GM18868 (cell line): ENCODE results near the gene GRIK2.
"Not testable (repeated sequence)": the region's sequence is repeated elsewhere in the genome, so short reads cannot be mapped to it uniquely, and the experiment has no call there.

ENCODE experiments used
- ATAC-seq: cut with Tn5 transposase; IDR thresholded peaks from one replicate; pipeline ENCODE4 v1.9.1; 2021; ENCODE audit warnings: mild to moderate bottlenecking, moderate library complexity; ENCODE audit not compliant: unreplicated experiment

Gene GRIK2

GRCh38 chr6:101980924-101981323 is 587.4 kb downstream of the GRIK2 start:
- ATAC-seq: no peak

- peak; percentile 73 for ATAC-seq
These were observed 593.0 kb downstream of the GRIK2 start for GRCh38 chr6:101986476-101986875.

GRCh38 chr6:101992286-101992685 is 598.8 kb downstream of the GRIK2 start:
- no peak for ATAC-seq

DNA sequence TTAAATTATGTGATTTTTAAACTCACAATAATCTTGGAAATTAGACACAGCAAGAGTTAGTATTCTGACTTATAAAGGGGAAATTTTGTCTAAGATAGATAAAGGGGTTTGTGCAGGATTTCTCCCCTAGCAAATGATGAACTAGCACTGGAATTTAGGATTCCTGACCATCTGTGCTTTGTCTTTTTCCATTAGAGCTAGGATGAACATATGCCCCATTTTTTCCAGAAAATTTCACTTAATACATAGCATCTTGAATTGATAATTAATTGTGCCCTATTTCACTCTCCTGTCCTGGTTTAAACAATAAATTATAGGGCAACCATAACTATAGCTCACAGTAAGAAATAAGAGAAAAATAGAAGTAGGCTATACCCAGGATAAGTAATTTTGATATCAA is 601.0 kb downstream of the GRIK2 start:
- no peak for ATAC-seq

- ATAC-seq: no peak
These were observed 621.9 kb downstream of the GRIK2 start for GRCh38 chr6:102015431-102015830.

DNA sequence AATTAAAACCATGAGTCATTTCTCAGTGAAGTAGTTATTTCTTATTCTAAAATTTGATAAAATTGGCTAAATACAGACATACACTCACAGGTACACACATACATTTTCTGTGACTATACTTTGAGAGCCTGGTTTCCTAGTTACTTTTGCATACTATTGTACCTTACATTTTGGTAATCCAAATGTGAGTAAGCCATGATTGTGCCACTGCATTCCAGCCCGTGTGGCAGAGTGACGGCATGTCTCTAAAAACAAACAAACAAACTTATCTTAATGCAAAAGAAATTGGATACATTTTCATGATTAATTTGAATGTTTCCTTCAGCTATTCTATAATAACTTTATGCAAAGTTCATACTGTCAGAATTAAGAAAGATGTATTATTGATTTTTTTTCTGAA is 628.8 kb downstream of the GRIK2 start:
- no peak for ATAC-seq

GRCh38 chr6:102022803-102023202 is 629.3 kb downstream of the GRIK2 start:
- no peak for ATAC-seq

GRCh38 chr6:102023977-102024657 is 630.6 kb downstream of the GRIK2 start:
- no peak for ATAC-seq

- ATAC-seq: no peak
These were observed 633.1 kb downstream of the GRIK2 start for GRCh38 chr6:102026649-102027048.

GRCh38 chr6:102028176-102028575 is 634.7 kb downstream of the GRIK2 start:
- no peak for ATAC-seq

GRCh38 chr6:102038964-102039363 is 645.5 kb downstream of the GRIK2 start:
- no peak for ATAC-seq

GRCh38 chr6:102039441-102039840 is 645.9 kb downstream of the GRIK2 start:
- no peak for ATAC-seq

- ATAC-seq: no peak
These were observed 657.5 kb downstream of the GRIK2 start for GRCh38 chr6:102051001-102051400.

- no peak for ATAC-seq
These were observed 658.2 kb downstream of the GRIK2 start for GRCh38 chr6:102051720-102052119.

GRCh38 chr6:102064142-102064541 is 670.6 kb downstream of the GRIK2 start:
- no peak for ATAC-seq

GRCh38 chr6:102066301-102066700 is 672.8 kb downstream of the GRIK2 start:
- no peak for ATAC-seq

GRCh38 chr6:102068349-102068929 is 674.9 kb downstream of the GRIK2 start:
- ATAC-seq: no peak

GRCh38 chr6:102075539-102075938 is 682.0 kb downstream of the GRIK2 start:
- no peak for ATAC-seq

- no peak for ATAC-seq
These were observed 691.7 kb downstream of the GRIK2 start for GRCh38 chr6:102085257-102085656.

- ATAC-seq: not testable (repeated sequence)
These were observed 694.7 kb downstream of the GRIK2 start for GRCh38 chr6:102088160-102088559.

DNA sequence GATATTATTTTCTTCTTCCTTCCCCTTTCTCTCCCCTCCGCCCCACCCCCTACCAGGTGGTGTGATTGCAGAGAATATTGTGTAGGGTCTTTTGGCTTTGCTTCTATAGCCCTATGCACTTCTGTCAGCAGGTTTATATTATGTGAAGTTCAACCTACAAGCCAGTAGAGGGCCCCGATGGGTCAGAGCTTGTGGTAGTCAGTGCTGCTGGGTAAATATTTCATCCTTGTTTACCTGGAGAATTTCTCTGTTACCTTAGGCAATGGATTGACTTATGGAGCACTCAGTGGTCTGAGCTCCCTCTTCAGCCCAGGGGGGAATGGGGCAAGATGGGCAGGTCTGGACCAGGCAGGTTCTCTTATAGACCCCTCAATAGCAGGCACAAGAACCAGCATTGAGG is 720.9 kb downstream of the GRIK2 start:
- peak; percentile 94 for ATAC-seq

GRCh38 chr6:102115911-102116310 is 722.4 kb downstream of the GRIK2 start:
- no peak for ATAC-seq

DNA sequence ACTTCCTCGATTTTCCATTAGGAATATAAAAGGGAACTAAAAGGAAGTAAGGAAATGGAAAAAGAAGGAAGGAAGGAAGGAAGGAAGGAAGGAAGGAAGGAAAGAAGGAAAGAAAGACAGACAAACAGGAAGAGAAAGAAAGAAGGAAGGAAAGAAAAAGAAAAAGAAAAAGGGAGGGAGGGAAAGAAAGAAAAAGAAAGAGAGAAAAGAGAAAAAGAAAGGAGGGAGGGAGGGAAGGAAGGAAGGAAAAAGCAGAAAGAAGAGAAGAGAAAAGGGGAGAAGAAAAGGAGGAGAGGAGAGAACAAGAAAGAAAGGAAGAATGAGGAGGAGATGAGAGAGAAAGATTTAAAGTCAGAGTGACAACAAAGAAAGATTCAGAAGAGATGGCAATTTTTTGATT is 724.5 kb downstream of the GRIK2 start:
- ATAC-seq: no peak
